ENCODE results near the gene HS3ST6.
"Not testable (repeated sequence)": the region's sequence is repeated elsewhere in the genome, so short reads cannot be mapped to it uniquely, and the experiment has no call there.

HS3ST6 gene

DNA sequence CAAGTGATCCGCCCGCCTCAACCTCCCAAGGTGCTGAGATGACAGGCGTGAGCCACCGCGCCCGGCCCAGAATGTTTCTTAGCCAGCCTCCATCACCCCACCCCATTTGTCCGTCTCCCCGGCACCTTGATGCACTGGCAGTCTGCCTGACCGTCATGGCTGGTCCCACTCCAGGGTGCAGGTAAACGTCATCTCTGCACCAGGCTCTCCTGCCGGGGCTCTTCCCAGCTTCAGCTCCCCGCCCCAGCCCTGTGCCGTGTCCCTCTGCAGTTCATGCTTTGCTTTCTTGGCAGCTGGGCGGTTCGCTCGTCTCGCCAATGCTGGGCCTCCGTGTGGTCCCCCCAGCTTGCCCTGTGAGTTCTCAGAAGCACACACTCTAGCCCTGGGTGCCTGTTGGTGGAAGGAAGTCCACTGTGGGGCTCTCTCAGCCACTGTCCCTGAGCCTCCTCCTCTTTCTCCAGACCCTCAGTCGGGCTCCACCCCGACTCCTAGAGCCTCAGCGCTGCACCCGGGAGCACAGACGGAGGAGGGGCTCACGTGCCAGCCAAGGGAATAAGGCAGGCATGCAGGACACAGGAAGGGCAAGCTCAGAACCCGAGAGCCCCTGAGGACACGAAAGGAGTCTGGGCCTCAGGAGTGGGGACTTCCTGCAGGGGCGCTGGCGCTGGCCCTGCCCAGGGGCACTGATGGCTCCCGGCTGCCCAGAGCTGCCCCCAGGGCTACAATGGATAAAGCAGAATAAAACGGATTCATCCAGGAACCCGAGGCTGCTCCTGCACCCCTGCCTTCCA lies 12.0 kb downstream of the HS3ST6 start:
- no peak for FAIRE-seq

GRCh38 chr16:1903845-1904840 lies 14.1 kb downstream of the HS3ST6 start:
- FAIRE-seq: no peak

GRCh38 chr16:1903220-1903574 lies 15.0 kb downstream of the HS3ST6 start:
- FAIRE-seq: no peak

DNA sequence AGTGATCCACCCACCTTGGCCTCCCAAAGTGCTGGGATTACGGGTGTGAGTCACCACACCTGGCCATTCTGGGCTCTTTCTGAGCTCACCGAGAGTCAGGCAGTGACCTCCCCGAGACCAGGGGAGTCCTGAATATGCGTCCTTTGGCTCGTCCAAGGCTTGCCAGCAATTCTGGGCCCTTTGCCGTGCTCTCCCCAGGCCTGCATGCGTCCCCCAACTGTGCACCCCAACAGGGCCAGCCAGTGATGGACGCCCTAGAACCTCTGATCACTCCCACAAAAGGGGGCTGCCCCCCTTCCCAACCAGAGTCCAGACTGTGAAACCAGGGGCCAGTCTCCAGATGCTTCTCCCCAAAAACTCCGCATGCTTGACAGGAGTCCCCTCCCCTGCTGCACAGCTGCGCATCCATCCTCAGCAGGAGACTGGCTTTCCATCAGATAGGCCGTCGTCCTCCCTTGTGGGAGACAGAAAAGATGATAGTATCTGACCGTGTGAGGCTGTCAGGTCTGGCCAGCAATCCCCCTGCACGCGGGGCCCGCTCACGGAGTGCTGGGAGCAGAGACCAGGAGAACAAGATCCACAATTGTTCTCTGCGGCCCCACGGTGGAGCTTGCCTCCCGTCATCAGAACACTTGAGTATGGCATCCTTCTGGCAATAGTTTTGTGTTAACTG lies 15.5 kb downstream of the HS3ST6 start:
- FAIRE-seq: no peak

DNA sequence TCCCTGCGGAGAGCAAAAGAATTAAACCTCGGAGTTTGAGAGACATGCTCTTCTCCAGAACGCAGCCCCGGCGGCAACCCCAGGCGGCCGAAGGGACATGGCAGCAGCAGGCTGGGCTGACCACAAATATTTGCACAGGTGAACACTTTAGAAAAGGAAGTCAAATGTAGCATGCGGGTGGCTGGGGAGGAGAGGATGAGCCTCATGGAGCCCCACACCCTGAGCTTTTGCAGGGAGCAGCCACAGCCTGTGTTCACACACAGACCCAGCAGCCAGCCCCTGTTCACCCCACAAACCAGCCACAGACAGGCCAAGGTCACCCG lies 17.8 kb downstream of the HS3ST6 start:
- FAIRE-seq: no peak

GRCh38 chr16:1899641-1900451 lies 18.4 kb downstream of the HS3ST6 start:
- FAIRE-seq: no peak

- not testable (repeated sequence) for FAIRE-seq
These were observed 20.5 kb downstream of the HS3ST6 start for GRCh38 chr16:1897692-1898091.

DNA sequence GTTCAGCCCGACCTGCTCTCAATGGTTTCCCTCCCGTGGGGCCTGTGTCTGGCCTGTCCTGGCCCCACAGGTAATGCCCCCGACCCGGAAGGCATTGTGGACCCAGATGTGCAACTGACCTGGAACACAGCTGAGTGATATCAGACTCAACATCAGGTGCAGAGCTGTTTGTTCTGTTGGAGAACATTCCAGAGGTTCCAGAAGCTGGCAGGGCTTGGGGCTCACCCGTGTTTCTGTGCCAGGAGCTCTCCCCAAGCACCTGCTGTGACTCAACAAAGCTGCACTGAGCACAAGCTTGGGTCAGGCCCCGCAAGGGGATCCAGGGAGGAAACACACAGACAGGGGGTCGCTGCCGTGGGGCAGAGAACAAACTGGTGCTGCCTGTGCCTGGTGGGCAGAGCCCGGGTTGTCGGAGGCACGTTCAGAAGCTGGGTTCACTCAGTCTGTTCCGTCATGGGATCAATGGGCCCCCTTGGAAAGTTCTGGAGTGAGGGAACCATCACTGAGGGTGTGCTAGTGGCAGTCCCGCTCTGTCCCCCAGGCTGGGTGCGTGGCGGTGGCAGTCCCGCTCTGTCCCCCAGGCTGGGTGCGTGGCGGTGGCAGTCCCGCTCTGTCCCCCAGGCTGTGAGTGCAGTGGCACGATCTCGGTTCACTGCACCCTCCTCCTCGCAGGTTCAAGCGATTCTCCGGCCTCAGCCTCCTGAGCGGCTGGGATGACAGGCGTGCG lies 22.1 kb downstream of the HS3ST6 start:
- FAIRE-seq: no peak

GRCh38 chr16:1895068-1895467 lies 23.1 kb downstream of the HS3ST6 start:
- FAIRE-seq: no peak

GRCh38 chr16:1890708-1891050 lies 27.5 kb downstream of the HS3ST6 start:
- FAIRE-seq: no peak

DNA sequence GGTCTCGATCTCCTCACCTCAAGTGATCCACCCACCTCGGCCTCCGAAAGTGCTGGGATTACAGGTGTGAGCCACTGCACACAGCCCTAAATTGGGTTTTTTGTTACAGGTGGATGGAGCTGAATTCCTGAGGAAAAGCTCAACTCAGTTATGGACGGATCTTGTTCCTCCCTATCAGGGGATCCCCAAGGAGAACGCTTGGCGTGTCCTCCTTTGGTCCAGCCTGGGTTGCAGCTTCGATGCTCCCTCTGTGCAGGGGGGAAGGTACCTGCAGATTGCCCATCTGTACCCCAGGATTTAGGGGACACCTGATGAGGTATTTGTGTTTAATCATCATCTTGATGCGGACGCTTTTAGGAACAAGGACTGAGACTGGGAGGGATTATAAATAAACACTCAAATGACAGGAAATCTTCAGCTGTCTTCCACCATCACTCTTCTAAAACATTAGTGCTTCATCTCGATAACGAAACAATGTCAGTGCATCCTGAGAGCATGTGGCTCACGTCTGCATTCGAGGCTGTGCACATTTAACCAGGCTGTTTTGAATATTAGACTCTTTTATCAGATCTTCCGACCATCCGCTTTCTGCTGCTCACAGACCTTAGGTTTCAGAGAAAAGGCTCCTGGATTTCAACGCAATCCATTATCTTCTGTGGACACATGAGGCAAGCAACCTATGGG lies 28.0 kb downstream of the HS3ST6 start:
- FAIRE-seq: no peak

- no peak for FAIRE-seq
These were observed 30.4 kb downstream of the HS3ST6 start for GRCh38 chr16:1887711-1888354.

DNA sequence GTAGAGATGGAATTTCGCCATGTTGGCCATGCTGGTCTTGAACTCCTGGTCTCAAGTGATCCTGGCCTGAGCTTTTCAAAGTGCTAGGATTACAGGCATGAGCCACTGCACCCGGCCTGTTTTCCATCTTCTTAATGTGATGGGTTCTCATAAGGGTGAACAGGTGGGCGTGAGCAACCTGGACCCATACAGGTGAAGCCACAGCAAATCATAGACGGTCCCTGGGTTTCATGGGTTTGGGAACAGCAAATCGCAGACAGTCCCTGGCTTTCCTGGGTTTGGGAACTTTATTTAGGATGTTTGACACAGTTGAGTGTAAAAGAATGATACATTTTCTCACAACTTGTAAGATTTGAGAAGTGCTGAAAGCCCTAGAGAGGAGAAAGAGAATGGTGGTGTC lies 33.3 kb downstream of the HS3ST6 start:
- FAIRE-seq: no peak

DNA sequence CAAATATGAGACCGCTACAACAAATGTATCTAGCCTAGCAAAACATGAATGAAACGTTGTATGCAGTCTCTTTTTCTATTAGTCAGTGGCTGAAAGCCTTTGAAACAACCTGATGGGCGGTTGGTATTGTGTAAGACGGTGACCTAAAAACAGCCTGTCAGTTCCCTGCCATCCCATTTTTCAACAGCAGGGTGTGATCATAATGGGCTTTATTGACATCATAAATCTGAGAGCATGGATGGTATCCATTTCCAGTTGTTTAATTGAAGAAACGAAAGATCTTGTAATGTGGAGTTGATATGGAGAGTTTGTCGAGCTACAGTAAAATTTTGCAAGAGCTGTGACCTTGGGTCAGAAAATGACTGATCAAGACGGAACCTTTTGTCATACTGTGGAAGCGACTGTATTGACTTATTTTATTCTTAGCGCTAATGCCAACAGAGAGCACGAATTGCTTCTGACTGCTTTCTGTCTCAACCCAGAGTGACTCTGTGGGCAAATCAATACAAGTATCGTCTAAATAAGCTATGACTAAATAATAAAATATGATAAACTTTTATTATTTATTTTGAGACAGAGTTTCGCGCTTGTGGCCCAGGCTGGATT lies 34.0 kb downstream of the HS3ST6 start:
- no peak for FAIRE-seq

GRCh38 chr16:1881172-1881571 lies 37.0 kb downstream of the HS3ST6 start:
- FAIRE-seq: not testable (repeated sequence)

GRCh38 chr16:1879477-1879876 lies 38.7 kb downstream of the HS3ST6 start:
- FAIRE-seq: no peak

DNA sequence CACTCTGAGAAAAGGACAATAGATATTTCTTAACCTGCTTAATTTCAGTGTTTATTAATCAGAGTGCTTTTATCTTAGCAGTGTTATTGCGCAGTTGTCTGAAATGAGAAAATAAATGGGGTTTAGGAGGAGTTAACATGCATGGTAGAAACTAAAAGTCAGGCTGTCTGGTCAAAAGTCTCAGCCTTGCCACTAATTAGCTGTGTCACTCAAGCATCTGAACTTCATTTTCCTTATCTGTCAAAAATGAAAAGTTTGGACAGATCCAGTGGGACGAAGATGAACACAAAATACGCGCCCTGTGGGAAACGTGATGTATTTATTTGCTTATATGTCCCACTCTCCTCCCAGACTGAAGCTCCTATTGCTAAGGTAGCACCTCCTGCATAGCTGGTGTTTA lies 40.0 kb downstream of the HS3ST6 start:
- FAIRE-seq: no peak

DNA sequence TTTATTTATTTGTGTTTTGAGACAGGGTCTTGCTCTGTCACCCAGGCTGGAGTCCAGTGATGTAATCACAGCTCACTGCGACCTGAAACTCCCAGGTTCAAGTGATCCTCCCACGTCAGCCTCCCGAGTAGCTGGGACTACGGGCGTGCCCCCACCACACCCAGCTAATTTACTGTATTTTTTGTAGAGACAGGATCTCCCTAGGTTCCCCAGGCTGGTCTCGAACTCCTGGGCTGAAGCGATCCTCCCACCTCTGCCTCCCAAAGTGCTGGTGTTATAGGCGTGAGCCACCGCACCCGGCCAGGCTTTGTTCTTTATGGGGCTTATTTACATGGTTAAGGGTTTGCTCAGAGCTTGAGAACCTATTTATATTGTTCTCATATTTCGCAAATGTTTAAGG lies 40.4 kb downstream of the HS3ST6 start:
- no peak for FAIRE-seq

DNA sequence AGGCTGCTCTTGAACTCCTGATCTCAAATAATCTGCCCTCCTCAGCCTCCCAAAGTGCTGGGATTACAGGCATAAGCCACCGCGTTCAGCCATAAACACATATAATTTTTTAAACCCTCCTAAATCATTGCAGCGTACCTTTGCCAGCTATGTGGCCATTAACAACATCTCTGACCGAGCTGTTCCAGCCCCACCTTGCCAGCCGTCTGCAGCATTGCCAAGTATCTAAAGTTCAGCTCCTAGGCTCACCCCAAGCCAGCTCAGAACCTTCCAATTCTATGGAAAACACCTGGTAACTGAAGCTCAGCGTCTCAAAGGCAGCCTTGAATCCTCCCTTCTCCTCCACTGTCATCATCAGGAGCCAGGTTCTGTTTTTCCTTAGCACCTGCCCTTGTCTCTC lies 41.1 kb downstream of the HS3ST6 start:
- FAIRE-seq: no peak

DNA sequence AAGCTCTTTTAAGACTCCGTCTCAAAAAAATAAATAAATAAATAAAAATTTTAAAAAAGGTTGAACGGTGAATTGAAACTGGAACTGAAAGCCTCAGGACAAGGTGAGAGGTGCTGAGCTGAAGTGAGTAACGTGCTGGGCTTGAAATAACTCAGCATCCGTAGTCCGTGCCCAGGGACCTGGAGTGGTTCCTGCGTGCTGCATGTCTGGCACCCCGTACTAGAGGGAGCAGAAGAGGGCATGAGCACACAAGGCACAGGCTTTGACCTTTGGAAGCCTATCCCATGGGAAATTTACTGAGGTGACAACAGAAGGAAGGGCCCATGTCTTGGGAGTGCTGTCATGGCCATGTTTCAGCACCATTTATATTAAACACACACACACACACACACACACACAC lies 41.7 kb downstream of the HS3ST6 start:
- FAIRE-seq: no peak

DNA sequence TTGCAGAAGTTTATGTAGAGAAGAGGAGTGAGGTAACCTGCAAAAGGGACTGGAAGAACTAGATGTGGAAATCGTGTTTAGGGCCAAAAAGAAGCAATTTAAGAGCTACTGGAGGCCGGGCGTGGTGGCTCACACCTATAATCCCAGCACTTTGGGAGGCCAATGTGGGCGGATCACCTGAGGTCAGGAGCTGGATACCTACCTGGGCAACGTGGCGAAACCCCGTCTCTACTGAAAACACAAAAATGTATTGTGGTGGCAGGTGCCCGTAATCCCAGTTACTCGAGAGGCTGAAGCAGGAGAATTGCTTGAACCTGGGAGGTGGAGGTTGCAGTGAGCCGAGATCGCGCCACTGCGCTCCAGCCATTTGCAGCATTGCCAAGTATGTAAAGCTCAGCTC lies 42.1 kb downstream of the HS3ST6 start:
- FAIRE-seq: not testable (repeated sequence)
